Heart left ventricle (tissue), 16 donors: ENCODE measurements around the gene ZBTB40. TPM values are rescaled to one million over a fixed set of nuclear protein-coding genes. Genes with fewer than 3 reads are reported as not detected.

Source experiments
- ATAC-seq, 4 donors: fragments of 200-7000 bp; cut with Tn5 transposase; one replicate each; pipeline ENCODE4 v1.9.1; 2020 to 2022; ENCODE audit warnings: moderate library complexity in 4 of 4, mild to moderate bottlenecking in 3 of 4, moderate number of reproducible peaks in 1 of 4
- DNase-seq, 5 donors: peaks; one replicate each; pipeline ENCODE4 v3.0.0-alpha.2; 2020
- H3K27ac ChIP-seq, 12 donors: fragments of 200-600 bp; sonication (generic) in 4 of 12; one replicate each; pipeline versions ENCODE4 v1.5.0 to v1.8.0; 2016 to 2022; ENCODE audit warnings: mild to moderate bottlenecking in 2 of 12
- H3K27me3 ChIP-seq, 9 donors: fragments of 200-600 bp; sonication (generic) in 2 of 9; one replicate each; pipeline versions ENCODE4 v1.5.1 to v1.8.0; 2016 to 2022; ENCODE audit warnings: mild to moderate bottlenecking in 3 of 9
- H3K36me3 ChIP-seq, 9 donors: fragments of 200-600 bp; sonication (generic) in 2 of 9; one replicate each; pipeline versions ENCODE4 v1.5.0 to v1.8.0; 2018 to 2022; ENCODE audit warnings: mild to moderate bottlenecking in 2 of 9
- H3K4me1 ChIP-seq, 12 donors: fragments of 200-600 bp; sonication (generic) in 4 of 12; one replicate each; pipeline versions ENCODE4 v1.5.0 to v1.8.0; 2016 to 2022; ENCODE audit warnings: mild to moderate bottlenecking in 3 of 12
- H3K4me3 ChIP-seq, 12 donors: fragments of 200-600 bp; sonication (generic) in 4 of 12; one replicate each; pipeline versions ENCODE4 v1.5.0 to v1.8.0; 2017 to 2022; ENCODE audit warnings: mild to moderate bottlenecking in 9 of 12, moderate library complexity in 4 of 12
- H3K9me3 ChIP-seq, 12 donors: fragments of 200-600 bp; sonication (generic) in 4 of 12; one replicate each; pipeline versions ENCODE4 v1.5.0 to v1.8.0; 2016 to 2022; ENCODE audit warnings: mild to moderate bottlenecking in 1 of 12
- CTCF ChIP-seq, 12 donors: fragments of 200-600 bp; sonication (generic) in 4 of 12; IDR thresholded peaks; one replicate each; pipeline versions ENCODE4 v1.5.0 to v1.8.0; 2018 to 2022; ENCODE audit warnings: antibody characterized with exemption in 12 of 12, mild to moderate bottlenecking in 5 of 12
- POLR2A ChIP-seq, 2 donors: fragments of 450-650 bp; IDR thresholded peaks; one replicate each; pipeline ENCODE4 v1.6.1; 2017; ENCODE audit warnings: antibody characterized with exemption in 2 of 2, mild to moderate bottlenecking in 2 of 2, moderate library complexity in 2 of 2
- WGBS, 4 donors: extraction: QIAGEN DNeasy Blood & Tissue Kit in 2 of 4; methylation state at CpG; one replicate each; pipeline versions ENCODE4 v1.1.5 to v1.1.7; 2013 to 2018; 5-methylcytosine and 5-hydroxymethylcytosine counted together
- intact Hi-C, 10 donors: fragments of 100-400 bp; cut with DNase I; formaldehyde crosslinking; loops; one replicate each; pipeline versions ENCODE4 v1.11.1 to v1.14.2; 2022
- polyA plus RNA-seq, 2 donors: library from polyadenylated mRNA; stranded (reverse); fragments of 200-250 nt; gene quantifications; one replicate each; pipeline ENCODE4 v1.2.3, GENCODE V29; 2013
- total RNA-seq, 9 donors: library from RNA; depleted of rRNA in 2 of 9; stranded (reverse); fragments of >200 nt in 2 of 9; fragmentation: NEBNext Ultra II Directional in 3 of 9; extraction: Animal tissue kit (Norgen Biotek cat#: 25700) in 3 of 9; gene quantifications; one replicate each; pipeline versions ENCODE4 v1.1.0 to v1.2.4, GENCODE V29; 2016 to 2023
- donor health status: ischemic (EF 13 %, LVEDD 7.1; RV severe dilation, severe dysfunction).
- donor health status: healthy with polysubstance abuse.
- donor health status: DM: no; HTN: yes; CAD: no.
- donor health status: DM: no; HTN: no; CAD: no.
- donor health status: ischemic (EF 25% LVEDD 6.9; RV normal size, moderate dysfunction).
- donor health status: ischemic (EF 25% LVEDD 5.7; RV mildly dilated, moderate dysfunction).
- donor health status: healthy.
- donor health status: DM: yes; HTN: yes; CAD: no.
- donor health status: ischemic (EF 35%, LVEDD 5.7; RV mildly dilated, moderate dysfunction).
- donor health status: nonischemic (EF 11% LVEDD 7.7; RV severe dilation, severe dysfunction).
- donor health status: DM: yes; HTN: yes; CAD: no.
- donor health status: PGD.
- donor health status: ischemic (EF 29% LVEDD 5.4; RV normal size, mild dysfunction).
- donor health status: nonischemic (EF 23%, LVEDD 6.1; RV moderate dilation, normal function).

Gene ZBTB40
- total and polyA plus RNA-seq, 11 donors, result 4.6 to 17.7 (median 15.1) TPM

GRCh38 chr1:22540337-22540736, 88.7 kb downstream of the ZBTB40 start:
- peak in 1 of 5 donors; percentile 14 for DNase-seq
- intact Hi-C loops, result no loop called here
- TF ChIP-seq CTCF (IDR thresholded peaks at IDR 0.05), result no peak
- no peak for TF ChIP-seq POLR2A (IDR thresholded peaks at IDR 0.05)

GRCh38 chr1:22542886-22543285, 91.2 kb downstream of the ZBTB40 start:
- intact Hi-C loops, result no loop called here
- Histone ChIP-seq H3K9me3 (no peaks in the 10 kb centered on the region), H3K4me3 (no peak overlapping the region), H3K27ac (no peak overlapping the region), H3K4me1 (no peaks in the 10 kb centered on the region), H3K36me3 (no peaks in the 10 kb centered on the region), H3K27me3 (peaks cover 0 to 26% (median 3%) of the 10 kb centered on the region in 9 donors)
- WGBS, 4 donors, result 65 to 73% (median 67%) methylated on average over 5 to 9 of the region's 9 CpGs
- DNase-seq, result peak in 1 of 5 donors; percentile 10
- peak in 1 of 4 donors; percentile 24 for ATAC-seq
- no peak for TF ChIP-seq CTCF (IDR thresholded peaks at IDR 0.05)
- no peak for TF ChIP-seq POLR2A (IDR thresholded peaks at IDR 0.05)

More at GRCh38 chr1:22540337-22540736, 88.7 kb downstream of the ZBTB40 start:
- Histone ChIP-seq H3K4me1 (no peaks in the 10 kb centered on the region), H3K27me3 (peaks cover 0 to 19% (median 0%) of the 10 kb centered on the region in 9 donors), H3K4me3 (no peak overlapping the region), H3K36me3 (no peaks in the 10 kb centered on the region), H3K27ac (no peak overlapping the region), H3K9me3 (no peaks in the 10 kb centered on the region)
- 62 to 69% (median 68%) methylated on average over 5 of the region's 5 CpGs for WGBS, 4 donors
- ATAC-seq, result no peak

GRCh38 chr1:22543679-22544078, 92.0 kb downstream of the ZBTB40 start:
- Histone ChIP-seq H3K27me3 (peaks cover 0 to 34% (median 11%) of the 10 kb centered on the region in 9 donors), H3K9me3 (no peaks in the 10 kb centered on the region), H3K27ac (no peak overlapping the region), H3K36me3 (no peaks in the 10 kb centered on the region), H3K4me3 (no peak overlapping the region), H3K4me1 (no peaks in the 10 kb centered on the region)
- intact Hi-C loops, result no loop called here
- WGBS, 4 donors, result 75 to 82% (median 77%) methylated on average over 6 of the region's 6 CpGs
- ATAC-seq, result peak in 1 of 4 donors; percentile 13
- no peak for DNase-seq
- no peak for TF ChIP-seq POLR2A (IDR thresholded peaks at IDR 0.05)
- no peak for TF ChIP-seq CTCF (IDR thresholded peaks at IDR 0.05)

GRCh38 chr1:22544606-22545005, 93.0 kb downstream of the ZBTB40 start:
- Histone ChIP-seq H3K4me3 (no peak overlapping the region), H3K9me3 (no peaks in the 10 kb centered on the region), H3K27ac (no peak overlapping the region), H3K36me3 (no peaks in the 10 kb centered on the region), H3K4me1 (no peaks in the 10 kb centered on the region), H3K27me3 (peaks cover 0 to 41% (median 14%) of the 10 kb centered on the region in 9 donors)
- no peak for DNase-seq
- TF ChIP-seq CTCF (IDR thresholded peaks at IDR 0.05) (no peak), POLR2A (IDR thresholded peaks at IDR 0.05) (no peak)
- 84 to 91% (median 88%) methylated on average over 12 of the region's 12 CpGs for WGBS, 4 donors
- ATAC-seq, result no peak
- intact Hi-C loops, result no loop called here
